Measurements from ENCODE around the gene FHOD1.

Gene FHOD1

DNA sequence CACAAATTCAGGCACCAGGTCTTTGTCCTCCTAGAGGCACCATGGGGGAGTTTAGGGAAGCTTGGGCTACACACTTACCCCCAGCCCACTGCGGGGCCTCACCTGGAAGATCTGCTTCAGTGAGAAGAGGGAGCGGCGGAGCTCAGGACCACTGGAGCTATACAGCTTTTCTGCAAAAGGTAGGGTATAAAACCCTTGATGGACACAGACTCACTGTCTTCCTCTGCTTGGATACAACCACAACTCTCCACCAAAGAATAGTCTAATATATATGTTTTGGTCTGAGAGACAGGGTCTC lies 9.1 kb downstream of the FHOD1 start:
- H3K9ac ChIP-seq (ENCODE audit: low read depth, low read length, poor library complexity) = no peak overlapping the region
- H3K4me3 ChIP-seq (ENCODE audit: low read length in 2 of 2) = no peak overlapping the region
- H3K27ac ChIP-seq (replicated peaks; ENCODE audit: low read length) = no peak overlapping the region
- H3K23ac ChIP-seq (ENCODE audit: low read depth, low read length, poor library complexity) = no peak overlapping the region
- H3K18ac ChIP-seq (ENCODE audit: low read length) = no peak overlapping the region
- H3K4me1 ChIP-seq (ENCODE audit: control insufficient read depth in 2 of 2, insufficient read depth in 1 of 2, low read depth in 1 of 2, low read length in 2 of 2) = peaks cover 4 to 9% of the 10 kb centered on the region in 2 donors
- no peak overlapping the region for H2BK120ac ChIP-seq (ENCODE audit: low read depth, low read length)
- peaks cover 13 to 59% of the 10 kb centered on the region in 2 donors for H3K36me3 ChIP-seq (replicated peaks in 1 of 2; ENCODE audit: control insufficient read depth in 2 of 2, insufficient read depth in 2 of 2, low read length in 2 of 2)
- H2BK5ac ChIP-seq (ENCODE audit: low read length) = no peak overlapping the region
- no peak overlapping the region for H3K14ac ChIP-seq (ENCODE audit: low read length)
- H2BK15ac ChIP-seq (ENCODE audit: low read length) = no peak overlapping the region
- H4K8ac ChIP-seq (ENCODE audit: low read depth, low read length) = no peak overlapping the region
- no peak overlapping the region for H2BK12ac ChIP-seq (ENCODE audit: low read length)
- H3K27me3 ChIP-seq (ENCODE audit: control insufficient read depth in 3 of 3, insufficient read depth in 3 of 3, low read depth in 1 of 3, low read length in 3 of 3) = no peaks in the 10 kb centered on the region
- no peaks in the 10 kb centered on the region for H3K9me3 ChIP-seq (replicated peaks in 1 of 2; ENCODE audit: control insufficient read depth in 2 of 2, insufficient read depth in 1 of 2, low read depth in 1 of 2, low read length in 2 of 2)
- no CpG with 5 or more reads among the region's 3 CpGs for WGBS, 2 donors (ENCODE audit: extremely low coverage in 2 of 2, insufficient read length in 2 of 2, insufficient replicate concordance in 1 of 2)
- no peak overlapping the region for H3K4me2 ChIP-seq (ENCODE audit: insufficient read depth, low read length, poor library complexity, severe bottlenecking)
- no peak for DNase-seq (ENCODE audit: low spot score)
- H3K4ac ChIP-seq (ENCODE audit: low read length) = no peak overlapping the region
- no peak overlapping the region for H2AK5ac ChIP-seq (ENCODE audit: low read depth, low read length)
- no peak overlapping the region for H4K91ac ChIP-seq (ENCODE audit: low read depth, low read length, poor library complexity)
- H3K79me1 ChIP-seq (ENCODE audit: low read depth, low read length) = no peaks in the 10 kb centered on the region
- no peak overlapping the region for H2AFZ ChIP-seq (ENCODE audit: low read length)

DNA sequence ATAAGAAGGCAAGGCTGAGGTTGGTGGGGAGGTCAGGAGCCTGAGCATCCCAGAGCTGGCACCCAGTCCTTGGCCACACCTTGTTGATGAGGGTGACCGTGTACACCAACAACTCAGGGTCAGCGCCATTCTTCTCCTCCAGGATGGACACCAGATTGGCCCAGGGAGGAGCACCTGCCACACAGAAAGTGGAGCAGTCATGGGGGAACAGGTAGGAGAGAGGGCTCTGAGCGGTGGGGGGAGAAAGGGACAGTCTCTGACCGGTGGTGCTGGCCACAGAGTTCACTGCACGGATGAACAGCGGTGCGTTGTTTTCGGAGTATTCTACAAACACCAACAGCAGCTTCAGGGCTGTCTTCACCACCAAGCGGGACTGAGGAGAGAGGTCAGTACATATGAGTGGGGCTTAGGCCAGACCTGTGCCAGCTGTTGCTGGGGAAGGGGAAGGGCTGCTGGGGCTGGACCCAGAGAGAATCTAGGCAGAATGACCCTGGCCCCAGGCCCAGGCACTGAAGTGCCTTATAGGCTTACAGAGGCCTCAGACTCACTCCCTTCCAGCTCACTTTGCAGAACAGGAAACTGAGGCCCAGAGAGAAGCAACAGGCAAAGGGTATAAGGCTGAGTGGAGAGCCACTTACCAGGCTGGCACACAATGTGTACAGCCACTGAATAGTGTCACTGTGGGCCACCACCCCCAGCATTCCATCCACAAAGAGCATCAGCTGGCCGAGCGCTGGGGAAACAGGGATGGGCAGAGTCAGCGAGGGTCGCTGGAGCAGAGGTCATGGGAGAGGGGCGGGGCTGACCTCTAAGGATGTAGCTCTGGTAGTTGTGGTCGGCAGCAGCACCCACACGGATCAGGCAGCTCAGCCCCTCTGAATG lies 9.6 kb downstream of the FHOD1 start:
- Histone ChIP-seq H3K9ac (ENCODE audit: low read depth, low read length, poor library complexity) (peak overlapping the region; percentile 74), H2BK120ac (ENCODE audit: low read depth, low read length) (no peak overlapping the region), H2AK5ac (ENCODE audit: low read depth, low read length) (no peak overlapping the region), H2BK15ac (ENCODE audit: low read length) (peak overlapping the region; percentile 39), H2BK12ac (ENCODE audit: low read length) (no peak overlapping the region), H3K27ac (replicated peaks; ENCODE audit: low read length) (no peak overlapping the region), H2BK5ac (ENCODE audit: low read length) (peak overlapping the region; percentile 57), H3K4me1 (ENCODE audit: control insufficient read depth in 2 of 2, insufficient read depth in 1 of 2, low read depth in 1 of 2, low read length in 2 of 2) (peaks cover 4 to 9% of the 10 kb centered on the region in 2 donors), H3K4me3 (ENCODE audit: low read length in 2 of 2) (no peak overlapping the region), H3K4ac (ENCODE audit: low read length) (no peak overlapping the region), H3K79me1 (ENCODE audit: low read depth, low read length) (no peaks in the 10 kb centered on the region), H3K9me3 (replicated peaks in 1 of 2; ENCODE audit: control insufficient read depth in 2 of 2, insufficient read depth in 1 of 2, low read depth in 1 of 2, low read length in 2 of 2) (no peaks in the 10 kb centered on the region), H3K18ac (ENCODE audit: low read length) (no peak overlapping the region), H3K27me3 (ENCODE audit: control insufficient read depth in 3 of 3, insufficient read depth in 3 of 3, low read depth in 1 of 3, low read length in 3 of 3) (no peaks in the 10 kb centered on the region), H2AFZ (ENCODE audit: low read length) (no peak overlapping the region), H3K36me3 (replicated peaks in 1 of 2; ENCODE audit: control insufficient read depth in 2 of 2, insufficient read depth in 2 of 2, low read length in 2 of 2) (peaks cover 14 to 61% of the 10 kb centered on the region in 2 donors), H4K8ac (ENCODE audit: low read depth, low read length) (peak overlapping the region; percentile 48), H4K91ac (ENCODE audit: low read depth, low read length, poor library complexity) (no peak overlapping the region), H3K23ac (ENCODE audit: low read depth, low read length, poor library complexity) (peak overlapping the region; percentile 80), H3K4me2 (ENCODE audit: insufficient read depth, low read length, poor library complexity, severe bottlenecking) (no peak overlapping the region), H3K14ac (ENCODE audit: low read length) (peak overlapping the region; percentile 43)
- no peak for DNase-seq (ENCODE audit: low spot score)
- WGBS, 2 donors (ENCODE audit: extremely low coverage in 2 of 2, insufficient read length in 2 of 2, insufficient replicate concordance in 1 of 2) = no CpG with 5 or more reads among the region's 16 CpGs

DNA sequence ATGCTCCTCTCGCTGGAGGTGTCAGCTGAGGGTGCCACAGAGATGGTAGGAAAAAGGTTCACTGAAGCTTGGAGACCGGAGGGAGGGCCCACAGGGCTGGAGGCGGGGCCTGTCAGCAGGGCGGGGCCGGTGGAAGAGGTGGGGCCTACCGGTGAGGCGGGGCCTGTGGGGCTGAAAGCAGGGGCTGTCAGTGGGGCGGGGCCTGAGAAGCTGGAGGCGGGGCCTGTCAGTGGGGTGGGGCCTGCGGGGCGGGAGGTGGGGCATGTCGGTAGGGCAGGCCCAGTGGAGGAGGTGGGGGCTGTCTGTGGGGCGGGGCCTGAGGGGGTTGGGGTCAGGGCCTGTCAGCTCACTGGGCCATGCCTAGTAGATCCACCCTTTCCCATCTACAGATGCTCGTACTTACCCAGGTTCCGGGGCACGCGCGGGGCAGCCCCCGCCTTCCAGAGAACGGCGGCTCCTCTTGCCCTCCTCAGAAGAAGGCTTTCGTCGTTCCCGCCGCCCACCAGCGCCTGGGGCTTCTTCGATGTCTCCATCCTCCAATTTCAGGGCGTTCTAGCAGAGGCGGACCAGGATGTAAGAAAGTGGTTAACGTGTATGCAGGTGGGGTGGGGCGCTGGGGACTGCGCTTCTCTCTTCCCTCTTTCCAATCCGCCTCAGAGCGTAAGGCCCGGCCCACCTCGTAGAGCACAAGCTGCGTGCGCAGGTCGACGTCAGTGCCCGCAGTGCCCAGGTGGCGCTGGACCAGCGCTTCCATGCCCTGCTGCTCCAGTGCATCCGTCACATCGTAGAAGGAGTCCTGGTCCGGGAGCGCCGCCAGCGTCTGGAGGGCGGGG lies 10.5 kb downstream of the FHOD1 start:
- Histone ChIP-seq H4K91ac (ENCODE audit: low read depth, low read length, poor library complexity) (no peak overlapping the region), H3K79me1 (ENCODE audit: low read depth, low read length) (no peaks in the 10 kb centered on the region), H3K18ac (ENCODE audit: low read length) (no peak overlapping the region), H3K27ac (replicated peaks; ENCODE audit: low read length) (no peak overlapping the region), H2BK12ac (ENCODE audit: low read length) (no peak overlapping the region), H3K9ac (ENCODE audit: low read depth, low read length, poor library complexity) (peak overlapping the region; percentile 74), H2AFZ (ENCODE audit: low read length) (no peak overlapping the region), H3K4ac (ENCODE audit: low read length) (no peak overlapping the region), H3K27me3 (ENCODE audit: control insufficient read depth in 3 of 3, insufficient read depth in 3 of 3, low read depth in 1 of 3, low read length in 3 of 3) (no peaks in the 10 kb centered on the region), H4K8ac (ENCODE audit: low read depth, low read length) (peak overlapping the region; percentile 48), H3K14ac (ENCODE audit: low read length) (peak overlapping the region; percentile 43), H3K9me3 (replicated peaks in 1 of 2; ENCODE audit: control insufficient read depth in 2 of 2, insufficient read depth in 1 of 2, low read depth in 1 of 2, low read length in 2 of 2) (no peaks in the 10 kb centered on the region), H3K4me2 (ENCODE audit: insufficient read depth, low read length, poor library complexity, severe bottlenecking) (no peak overlapping the region), H2BK15ac (ENCODE audit: low read length) (peak overlapping the region; percentile 39), H3K4me1 (ENCODE audit: control insufficient read depth in 2 of 2, insufficient read depth in 1 of 2, low read depth in 1 of 2, low read length in 2 of 2) (peaks cover 4 to 9% of the 10 kb centered on the region in 2 donors), H2AK5ac (ENCODE audit: low read depth, low read length) (no peak overlapping the region), H2BK5ac (ENCODE audit: low read length) (peak overlapping the region; percentile 57), H2BK120ac (ENCODE audit: low read depth, low read length) (no peak overlapping the region), H3K23ac (ENCODE audit: low read depth, low read length, poor library complexity) (peak overlapping the region; percentile 80), H3K36me3 (replicated peaks in 1 of 2; ENCODE audit: control insufficient read depth in 2 of 2, insufficient read depth in 2 of 2, low read length in 2 of 2) (peaks cover 15 to 67% of the 10 kb centered on the region in 2 donors), H3K4me3 (ENCODE audit: low read length in 2 of 2) (peak overlapping the region in 1 of 2 donors; percentile 56)
- DNase-seq (ENCODE audit: low spot score) = no peak
- WGBS, 2 donors (ENCODE audit: extremely low coverage in 2 of 2, insufficient read length in 2 of 2, insufficient replicate concordance in 1 of 2) = no CpG with 5 or more reads among the region's 50 CpGs

All from neuronal stem cell (in vitro differentiated cells).